H1 (cell line): ENCODE data around the gene NXPH1. TPM values are rescaled to one million over a fixed set of nuclear protein-coding genes. Genes with fewer than 3 reads are reported as not detected.

ENCODE experiments used
- CTCF ChIA-PET: fragments of 300-600 bp; sonication (Branson Sonifier 250); formaldehyde crosslinking; loops from one replicate; lab custom pipeline; 2021; ENCODE audit not compliant: partially characterized antibody; lab: Charles Lee
- POLR2A ChIA-PET: fragments of 300-600 bp; sonication (Branson Sonifier 250); formaldehyde crosslinking; loops from one replicate; lab custom pipeline; 2021; ENCODE audit warnings: inconsistent platforms; ENCODE audit not compliant: partially characterized antibody; lab: Charles Lee
- DNase-seq, 2 experiments: peaks; one replicate each; pipeline versions ENCODE4 v3.0.0 to v3.0.0-alpha.2; 2010 to 2022; ENCODE audit warnings: low spot score in 2 of 2, low read depth in 1 of 2, mixed read lengths in 1 of 2
- FAIRE-seq: peaks from 2 replicates; lab custom pipeline; 2011; peaks lifted over from hg19 to GRCh38; lab: Jason Lieb, UNC
- H2AFZ ChIP-seq: 2 replicates; pipeline ENCODE4 v1.8.1; 2012; ENCODE audit warnings: low read length, inconsistent platforms
- H2AK5ac ChIP-seq: 2 replicates; pipeline ENCODE4 v1.6.1; 2013; ENCODE audit warnings: low read depth, low read length
- H2BK120ac ChIP-seq: replicated peaks from 2 replicates; pipeline ENCODE3; 2013; ENCODE audit warnings: low read depth, low read length, inconsistent platforms
- H2BK12ac ChIP-seq: 2 replicates; pipeline ENCODE4 v1.6.1; 2013; ENCODE audit warnings: low read depth, low read length
- H2BK15ac ChIP-seq: 2 replicates; pipeline ENCODE4 v1.6.1; 2013; ENCODE audit warnings: low read length
- H2BK20ac ChIP-seq: 2 replicates; pipeline ENCODE4 v1.6.1; 2013; ENCODE audit warnings: low read length
- H2BK5ac ChIP-seq: 2 replicates; pipeline ENCODE4 v1.6.1; 2013; ENCODE audit warnings: low read depth, low read length
- H3K14ac ChIP-seq: 2 replicates; pipeline ENCODE4 v1.6.1; 2013; ENCODE audit warnings: inconsistent platforms; ENCODE audit not compliant: insufficient read length
- H3K18ac ChIP-seq: 2 replicates; pipeline ENCODE4 v1.6.1; 2013; ENCODE audit warnings: low read length; ENCODE audit errors: extremely low read depth
- H3K23ac ChIP-seq: 2 replicates; pipeline ENCODE4 v1.6.1; 2013; ENCODE audit warnings: inconsistent platforms; ENCODE audit not compliant: insufficient read length
- H3K23me2 ChIP-seq: 2 replicates; pipeline ENCODE4 v1.6.1; 2013; ENCODE audit warnings: low read depth, low read length
- H3K27ac ChIP-seq: 2 replicates; pipeline ENCODE4 v1.6.1; 2011; ENCODE audit warnings: low read depth, low read length, inconsistent platforms
- H3K27me3 ChIP-seq, 4 experiments: replicated peaks in 1 of 4; 1 replicate in 1 of 4; 2 replicates in 3 of 4; pipeline versions ENCODE4 v1.6.1 to v1.8.1; 2011 to 2013; ENCODE audit warnings: low read length in 3 of 4, mild to moderate bottlenecking in 3 of 4, inconsistent platforms in 2 of 4, mixed read lengths in 2 of 4, moderate library complexity in 1 of 4; ENCODE audit not compliant: control insufficient read depth in 3 of 4, insufficient read depth in 3 of 4; ENCODE audit errors: extremely low read depth in 1 of 4
- H3K36me3 ChIP-seq, 4 experiments: 2 replicates each; pipeline versions ENCODE4 v1.6.1 to v1.8.1; 2011 to 2013; ENCODE audit warnings: mild to moderate bottlenecking in 4 of 4, low read length in 3 of 4, moderate library complexity in 2 of 4, control low read depth in 1 of 4, inconsistent platforms in 1 of 4; ENCODE audit not compliant: insufficient read depth in 4 of 4, control insufficient read depth in 2 of 4
- H3K4ac ChIP-seq: replicated peaks from 2 replicates; pipeline ENCODE3; 2013; ENCODE audit warnings: low read length, low read depth, mixed read lengths, inconsistent platforms; ENCODE audit not compliant: insufficient read length
- H3K4me1 ChIP-seq, 4 experiments: replicated peaks in 1 of 4; 1 replicate in 1 of 4; 2 replicates in 3 of 4; pipeline versions ENCODE4 v1.6.1 to v1.8.1; 2011 to 2013; ENCODE audit warnings: low read length in 3 of 4, inconsistent platforms in 2 of 4, mixed read lengths in 1 of 4; ENCODE audit not compliant: insufficient read depth in 4 of 4, control insufficient read depth in 3 of 4
- H3K4me2 ChIP-seq, 2 experiments: 2 replicates each; pipeline versions ENCODE4 v1.6.1 to v1.8.1; 2011 to 2013; ENCODE audit warnings: low read depth in 2 of 2, low read length in 2 of 2, control low read depth in 1 of 2, inconsistent platforms in 1 of 2, mild to moderate bottlenecking in 1 of 2; ENCODE audit not compliant: insufficient read depth in 1 of 2
- H3K4me3 ChIP-seq, 4 experiments: fragments of 200-600, 300-600 bp in 1 of 4; sonication (generic), shearing (Covaris generic), sonication (Bioruptor Twin) in 1 of 4; 2 replicates each; pipeline versions ENCODE4 v1.5.1 to v1.8.1; 2011 to 2016; ENCODE audit warnings: low read length in 4 of 4, low read depth in 3 of 4, control low read depth in 2 of 4, inconsistent platforms in 2 of 4, mild to moderate bottlenecking in 2 of 4, mixed read lengths in 1 of 4, moderate library complexity in 1 of 4; ENCODE audit not compliant: insufficient read depth in 2 of 4; ENCODE audit errors: extremely low read depth in 1 of 4
- H3K56ac ChIP-seq: replicated peaks from 2 replicates; pipeline ENCODE3; 2013; ENCODE audit warnings: low read depth, mild to moderate bottlenecking, mixed read lengths, low read length, inconsistent platforms; ENCODE audit not compliant: insufficient read length
- H3K79me1 ChIP-seq: 2 replicates; pipeline ENCODE4 v1.6.1; 2013; ENCODE audit warnings: low read depth, low read length, control low read depth
- H3K79me2 ChIP-seq, 2 experiments: 2 replicates each; pipeline versions ENCODE4 v1.6.1 to v1.8.1; 2012 to 2013; ENCODE audit warnings: low read length in 2 of 2, mild to moderate bottlenecking in 2 of 2, inconsistent platforms in 1 of 2; ENCODE audit not compliant: insufficient read depth in 2 of 2, control insufficient read depth in 1 of 2
- H3K9ac ChIP-seq, 4 experiments: replicated peaks in 1 of 4; 1 replicate in 1 of 4; 2 replicates in 3 of 4; pipeline versions ENCODE4 v1.6.1 to v1.8.1; 2011 to 2013; ENCODE audit warnings: low read depth in 3 of 4, low read length in 3 of 4, control low read depth in 2 of 4, mild to moderate bottlenecking in 2 of 4, moderate library complexity in 2 of 4, inconsistent platforms in 1 of 4; ENCODE audit errors: extremely low read depth in 1 of 4
- H3K9me3 ChIP-seq, 2 experiments: 2 replicates each; pipeline versions ENCODE4 v1.6.1 to v1.8.1; 2012 to 2013; ENCODE audit warnings: mild to moderate bottlenecking in 2 of 2, moderate library complexity in 2 of 2, control low read depth in 1 of 2, inconsistent platforms in 1 of 2, low read depth in 1 of 2, low read length in 1 of 2, mixed read lengths in 1 of 2; ENCODE audit not compliant: insufficient read depth in 2 of 2
- H4K20me1 ChIP-seq, 2 experiments: replicated peaks in 1 of 2; 2 replicates each; pipeline versions ENCODE3 to v1.8.1; 2011 to 2013; ENCODE audit warnings: inconsistent platforms in 2 of 2, low read length in 2 of 2, mild to moderate bottlenecking in 1 of 2; ENCODE audit not compliant: insufficient read depth in 2 of 2, control insufficient read depth in 1 of 2
- H4K5ac ChIP-seq: 2 replicates; pipeline ENCODE4 v1.6.1; 2013; ENCODE audit warnings: low read length, low read depth, mixed read lengths, inconsistent platforms; ENCODE audit not compliant: insufficient read length
- H4K8ac ChIP-seq: 2 replicates; pipeline ENCODE4 v1.8.0; 2013; ENCODE audit warnings: mild to moderate bottlenecking, moderate library complexity, low read length, inconsistent platforms; ENCODE audit not compliant: insufficient read depth; ENCODE audit errors: extremely low read depth
- H4K91ac ChIP-seq: replicated peaks from 2 replicates; pipeline ENCODE3; 2013; ENCODE audit warnings: low read length, mixed read lengths, inconsistent platforms; ENCODE audit not compliant: insufficient read length
- CEBPB ChIP-seq: IDR thresholded peaks from 2 replicates; pipeline ENCODE4 v1.6.1; 2012; ENCODE audit warnings: low read depth, low read length
- E2F6 ChIP-seq: IDR thresholded peaks from 2 replicates; pipeline ENCODE4 v1.6.1; 2012; ENCODE audit warnings: inconsistent platforms
- EGR1 ChIP-seq: IDR thresholded peaks from 2 replicates; pipeline ENCODE4 v1.6.1; 2011; ENCODE audit warnings: low read depth, low read length, borderline replicate concordance
- GTF2F1 ChIP-seq: IDR thresholded peaks from 2 replicates; pipeline ENCODE4 v1.6.1; 2012; ENCODE audit warnings: low read depth, low read length, improper control_type of control experiment, borderline replicate concordance
- HDAC2 ChIP-seq, 2 experiments: fragments of 300-600 bp in 1 of 2; sonication (generic) in 1 of 2; IDR thresholded peaks; 2 replicates each; pipeline ENCODE4 v1.6.1; 2011 to 2012; ENCODE audit warnings: low read depth in 2 of 2, low read length in 2 of 2, mild to moderate bottlenecking in 2 of 2, moderate library complexity in 2 of 2, borderline replicate concordance in 1 of 2, inconsistent platforms in 1 of 2
- KDM5A ChIP-seq: fragments of 200-600 bp; IDR thresholded peaks from 2 replicates; pipeline ENCODE4 v1.7.1; 2012; ENCODE audit warnings: mild to moderate bottlenecking, low read length, inconsistent platforms, mixed read lengths
- NANOG ChIP-seq: IDR thresholded peaks from 2 replicates; pipeline ENCODE4 v1.6.1; 2011; ENCODE audit warnings: low read length, low read depth, mild to moderate bottlenecking, inconsistent platforms; ENCODE audit not compliant: insufficient read depth, poor library complexity, severe bottlenecking
- NRF1 ChIP-seq: IDR thresholded peaks from 2 replicates; pipeline ENCODE4 v1.6.1; 2011; ENCODE audit warnings: mild to moderate bottlenecking, low read depth, low read length, improper control_type of control experiment
- SIX5 ChIP-seq: IDR thresholded peaks from 2 replicates; pipeline ENCODE4 v1.6.1; 2011; ENCODE audit warnings: mild to moderate bottlenecking, low read depth, low read length
- TCF12 ChIP-seq: IDR thresholded peaks from 2 replicates; pipeline ENCODE4 v1.6.1; 2011; ENCODE audit warnings: low read depth, mild to moderate bottlenecking, low read length
- ZNF274 ChIP-seq: IDR thresholded peaks from 2 replicates; pipeline ENCODE4 v1.7.0; 2012; ENCODE audit warnings: low read length, borderline replicate concordance; ENCODE audit errors: extremely low read depth
- WGBS, 2 experiments: shearing (Covaris generic) in 1 of 2; methylation state at CpG; one replicate each; pipeline versions ENCODE4 v1.1.6 to v1.1.7; 2013 to 2015; ENCODE audit warnings: low lambda C conversion rate in 2 of 2, mixed read lengths in 2 of 2, inconsistent platforms in 1 of 2, low coverage in 1 of 2, missing lambda C conversion rate in 1 of 2; ENCODE audit not compliant: insufficient replicate concordance in 2 of 2, insufficient coverage in 1 of 2, insufficient read length in 1 of 2; ENCODE audit errors: extremely low coverage in 1 of 2, missing lambda C conversion rate in 1 of 2; 5-methylcytosine and 5-hydroxymethylcytosine counted together
- polyA plus RNA-seq, 7 experiments: library from polyadenylated mRNA; depleted of rRNA in 3 of 7; stranded (reverse) in 5 of 7; unstranded in 2 of 7; fragments of >200 nt in 5 of 7; fragments of 200-250 nt in 2 of 7; gene quantifications; 1 replicate in 5 of 7; 2 replicates in 1 of 7; 4 replicates in 1 of 7; pipeline versions ENCODE4 v1.2.1 to v1.2.3, GENCODE V29; 2011 to 2013; ENCODE audit warnings: missing spikeins in 2 of 7, mixed read lengths in 2 of 7
- total RNA-seq: library from RNA; stranded (reverse); fragmentation: NEBNext Ultra II Directional; extraction: Animal tissue kit (Norgen Biotek cat#: 25700); gene quantifications from 2 replicates; pipeline ENCODE4 v1.2.1, GENCODE V29; 2021

The NXPH1 gene
- total and polyA plus RNA-seq, 2 of the 8 experiments (the other 6 are each of a cell fraction or from before 2014, with no cell fraction given), result 0.14 to 1.0 TPM

GRCh38 chr7:8582728-8583127, 149.3 kb downstream of the NXPH1 start:
- Histone ChIP-seq H3K27ac (no peak overlapping the region), H2AFZ (no peak overlapping the region), H3K27me3 (no peaks in the 10 kb centered on the region), H3K23me2 (no peaks in the 10 kb centered on the region), H2BK120ac (no peak overlapping the region), H3K9me3 (no peaks in the 10 kb centered on the region; a peak in 1 of 4 replicates), H3K23ac (no peak overlapping the region), H4K5ac (no peak overlapping the region), H4K91ac (no peak overlapping the region), H2BK20ac (no peak overlapping the region), H3K18ac (no peak overlapping the region), H4K20me1 (no peaks in the 10 kb centered on the region), H3K79me2 (no peaks in the 10 kb centered on the region), H3K79me1 (no peaks in the 10 kb centered on the region), H3K14ac (no peak overlapping the region), H2AK5ac (no peak overlapping the region), H3K36me3 (no peaks in the 10 kb centered on the region), H2BK12ac (no peak overlapping the region), H3K4me2 (no peak overlapping the region), H3K9ac (no peak overlapping the region), H3K4me3 (no peak overlapping the region), H4K8ac (no peak overlapping the region), H3K4ac (no peak overlapping the region), H2BK15ac (no peak overlapping the region), H3K4me1 (no peaks in the 10 kb centered on the region), H2BK5ac (no peak overlapping the region), H3K56ac (no peak overlapping the region)
- ChIA-PET POLR2A (no interaction called here), CTCF (interaction anchor here (0.9 to 1.2 kb wide), 2 partner anchors 15 to 22 kb away, joined by 3 read pairs; no protein-coding TSS in a partner anchor)
- no peak for TF ChIP-seq GTF2F1
- TF ChIP-seq KDM5A, result no peak
- no peak for TF ChIP-seq E2F6
- no peak for TF ChIP-seq CEBPB
- no peak for TF ChIP-seq TCF12
- no peak for TF ChIP-seq ZNF274
- no peak for TF ChIP-seq NANOG
- TF ChIP-seq HDAC2 (IDR thresholded peaks at IDR 0.05; ENCODE audit: borderline replicate concordance in 1 of 2, low read depth in 2 of 2, low read length in 2 of 2), result no peak
- TF ChIP-seq NRF1, result no peak
- no peak for TF ChIP-seq EGR1
- TF ChIP-seq SIX5, result no peak
- FAIRE-seq, result no peak
- no peak for DNase-seq
- 93% methylated on average over 3 of the region's 3 CpGs; no CpG with 5 or more reads in 1 of the 2 experiments for WGBS, 2 experiments
